Measurements from ENCODE around the gene ABHD12B. TPM values are rescaled to one million over a fixed set of nuclear protein-coding genes. Genes with fewer than 3 reads are reported as not detected.

Gene ABHD12B
- total RNA-seq (2014; rRNA removed; shearing (Covaris generic); ENCODE audit: low replicate concordance), result not detected in 2 replicates

GRCh38 chr14:50871914-50872732 lies at the start of gene ABHD12B:
Gene ABHD12B (plus strand): TSS chr14:50872053. CDS start chr14:50872175, 122 bp downstream.
- peak; percentile 8 for DNase-seq
- no peak within 1 kb of the TSS for H3K4me3 ChIP-seq
- no peaks in the 10 kb centered on the region; the same call in 1 of the 2 replicates for H3K27me3 ChIP-seq
- H3K36me3 ChIP-seq, result no peaks in the 10 kb centered on the region
- H3K9me3 ChIP-seq, result no peaks in the 10 kb centered on the region

GRCh38 chr14:50822501-50823042 lies 49.3 kb upstream of the ABHD12B start:
- no peaks in the 10 kb centered on the region for H3K27me3 ChIP-seq

GRCh38 chr14:50823051-50823761 lies 48.6 kb upstream of the ABHD12B start:
- DNase-seq, result no peak
- Histone ChIP-seq H3K36me3 (no peaks in the 10 kb centered on the region), H3K27me3 (no peaks in the 10 kb centered on the region), H3K9me3 (no peaks in the 10 kb centered on the region), H3K4me3 (no peak overlapping the region)

More at GRCh38 chr14:50822501-50823042, 49.3 kb upstream of the ABHD12B start:
- Histone ChIP-seq H3K9me3 (no peaks in the 10 kb centered on the region), H3K4me3 (no peak overlapping the region), H3K36me3 (no peaks in the 10 kb centered on the region)
- DNase-seq, result no peak

GRCh38 chr14:50823762-50824636 lies 47.9 kb upstream of the ABHD12B start:
- H3K4me3 ChIP-seq, result no peak overlapping the region
- H3K9me3 ChIP-seq, result no peaks in the 10 kb centered on the region
- H3K27me3 ChIP-seq, result no peaks in the 10 kb centered on the region
- DNase-seq, result no peak
- H3K36me3 ChIP-seq, result no peaks in the 10 kb centered on the region

- Histone ChIP-seq H3K4me3 (no peak overlapping the region), H3K36me3 (no peaks in the 10 kb centered on the region), H3K27me3 (no peaks in the 10 kb centered on the region), H3K9me3 (no peaks in the 10 kb centered on the region)
- no peak for DNase-seq
Measured at GRCh38 chr14:50825307-50825706, 46.5 kb upstream of the ABHD12B start.

- Histone ChIP-seq H3K4me3 (no peak overlapping the region), H3K9me3 (no peaks in the 10 kb centered on the region), H3K27me3 (no peaks in the 10 kb centered on the region), H3K36me3 (no peaks in the 10 kb centered on the region)
- no peak for DNase-seq
Measured at GRCh38 chr14:50826681-50827080, 45.2 kb upstream of the ABHD12B start.

GRCh38 chr14:50828721-50829488 lies 42.9 kb upstream of the ABHD12B start:
- no peaks in the 10 kb centered on the region for H3K27me3 ChIP-seq
- no peak overlapping the region for H3K4me3 ChIP-seq
- H3K9me3 ChIP-seq, result no peaks in the 10 kb centered on the region
- no peak for DNase-seq
- no peaks in the 10 kb centered on the region for H3K36me3 ChIP-seq

GRCh38 chr14:50829489-50830043 lies 42.3 kb upstream of the ABHD12B start:
- H3K9me3 ChIP-seq, result no peaks in the 10 kb centered on the region
- peak overlapping the region; percentile 60 for H3K4me3 ChIP-seq
- H3K27me3 ChIP-seq, result no peaks in the 10 kb centered on the region
- no peak for DNase-seq
- no peaks in the 10 kb centered on the region for H3K36me3 ChIP-seq

GRCh38 chr14:50830044-50830931 lies 41.6 kb upstream of the ABHD12B start:
- H3K9me3 ChIP-seq, result no peaks in the 10 kb centered on the region
- no peaks in the 10 kb centered on the region for H3K27me3 ChIP-seq
- peak overlapping the region; percentile 60 for H3K4me3 ChIP-seq
- peak; percentile 37 for DNase-seq
- H3K36me3 ChIP-seq, result no peaks in the 10 kb centered on the region

GRCh38 chr14:50830932-50831725 lies 40.7 kb upstream of the ABHD12B start, which contains the start of gene NIN:
Gene NIN (minus strand): TSS chr14:50831162. CDS start chr14:50822056, 9,106 bp downstream.
- Histone ChIP-seq H3K36me3 (no peaks in the 10 kb centered on the region), H3K4me3 (peak within 1 kb of the TSS; percentile 67), H3K9me3 (no peaks in the 10 kb centered on the region), H3K27me3 (no peaks in the 10 kb centered on the region)
- DNase-seq, result peak; percentile 68

GRCh38 chr14:50831726-50832168 lies 40.1 kb upstream of the ABHD12B start:
- peak; percentile 4 for DNase-seq
- H3K36me3 ChIP-seq, result no peaks in the 10 kb centered on the region

GRCh38 chr14:50832935-50833630 lies 38.8 kb upstream of the ABHD12B start:
- DNase-seq, result no peak
- no peaks in the 10 kb centered on the region for H3K9me3 ChIP-seq
- H3K4me3 ChIP-seq, result no peak overlapping the region
- no peaks in the 10 kb centered on the region for H3K27me3 ChIP-seq
- no peaks in the 10 kb centered on the region for H3K36me3 ChIP-seq

More at GRCh38 chr14:50831726-50832168, 40.1 kb upstream of the ABHD12B start:
- Histone ChIP-seq H3K9me3 (no peaks in the 10 kb centered on the region), H3K27me3 (no peaks in the 10 kb centered on the region), H3K4me3 (peak overlapping the region; percentile 67)

- no peaks in the 10 kb centered on the region for H3K27me3 ChIP-seq
- DNase-seq, result no peak
- H3K36me3 ChIP-seq, result no peaks in the 10 kb centered on the region
- no peaks in the 10 kb centered on the region for H3K9me3 ChIP-seq
- H3K4me3 ChIP-seq, result no peak overlapping the region
Measured at GRCh38 chr14:50834802-50835276, 37.0 kb upstream of the ABHD12B start.
